IPS-11a (cell line): Measurements from ENCODE around the gene ODR4.
"Not testable (repeated sequence)": the region's sequence is repeated elsewhere in the genome, so short reads cannot be mapped to it uniquely, and the experiment has no call there.

Experiments used
- H3K4me3 ChIP-seq: one replicate; pipeline ENCODE4 v1.5.1; 2013; ENCODE audit warnings: low read depth, low read length, control low read depth

Gene ODR4

DNA sequence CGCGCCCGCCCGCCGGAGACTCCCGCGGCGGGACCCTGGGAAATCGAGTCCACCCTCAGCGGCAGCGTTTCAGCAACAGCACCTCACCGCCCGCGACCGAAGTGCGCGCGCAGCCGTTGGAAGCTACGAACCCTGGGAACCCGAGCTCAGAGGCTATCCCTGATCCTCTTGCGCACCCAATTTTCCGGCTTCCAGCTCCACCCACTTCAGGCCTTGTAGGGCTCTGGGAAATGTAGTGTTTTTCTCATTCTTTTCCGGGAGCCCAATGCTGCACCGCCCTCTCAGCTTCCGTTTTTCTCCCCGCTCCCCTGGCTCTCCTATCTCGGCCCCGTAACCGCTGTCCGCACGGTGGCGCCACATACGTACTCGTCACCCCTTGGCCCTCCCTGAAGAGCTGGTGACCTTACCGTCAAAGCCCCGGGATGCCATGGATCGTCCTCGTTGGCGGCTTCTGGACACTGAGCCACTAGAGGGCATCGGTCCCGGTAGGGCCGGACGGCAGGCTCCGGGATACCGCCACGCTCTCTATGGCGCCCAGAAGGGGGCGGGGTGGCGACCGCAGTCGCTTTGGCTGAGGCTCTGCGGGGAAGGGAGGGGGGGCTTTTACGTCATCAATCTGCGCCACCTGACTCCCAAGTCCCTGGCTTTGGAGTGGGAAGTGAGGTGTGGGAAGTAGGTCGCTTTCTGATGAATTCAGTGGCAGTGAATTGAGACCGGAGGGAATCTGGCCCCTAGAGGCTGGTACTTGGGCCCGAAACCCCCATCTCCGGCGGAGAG, at the start of gene ODR4, which contains the start of gene TPR:
ODR4 (plus strand) TSS at position 687 of the 777 bp plus-strand sequence. CDS start 3,948 bp downstream, outside the sequence.
TPR (minus strand) TSS at position 102 of the 777 bp plus-strand sequence. CDS start 225 bp downstream, outside the sequence.
- H3K4me3 ChIP-seq = peak within 1 kb of the TSS; percentile 93

DNA sequence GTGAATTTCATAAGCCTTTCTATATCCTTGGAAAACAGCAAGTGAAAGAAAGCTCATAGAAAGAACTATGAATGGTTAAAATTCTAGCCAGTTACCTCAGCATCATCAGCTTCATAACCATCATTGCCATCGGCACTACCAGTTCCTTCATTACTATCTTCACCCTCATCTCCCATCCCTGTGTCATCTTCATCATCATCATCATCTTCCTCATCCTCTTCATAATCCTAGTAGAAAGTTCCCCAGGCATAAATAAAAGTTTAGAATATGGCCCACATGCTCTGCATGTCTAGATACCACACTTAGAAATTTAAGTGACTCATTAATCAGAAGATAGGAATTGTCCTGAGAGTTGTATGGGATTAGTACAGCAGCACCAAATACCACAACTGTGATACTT, 49.6 kb upstream of the ODR4 start:
- no peak overlapping the region for H3K4me3 ChIP-seq

DNA sequence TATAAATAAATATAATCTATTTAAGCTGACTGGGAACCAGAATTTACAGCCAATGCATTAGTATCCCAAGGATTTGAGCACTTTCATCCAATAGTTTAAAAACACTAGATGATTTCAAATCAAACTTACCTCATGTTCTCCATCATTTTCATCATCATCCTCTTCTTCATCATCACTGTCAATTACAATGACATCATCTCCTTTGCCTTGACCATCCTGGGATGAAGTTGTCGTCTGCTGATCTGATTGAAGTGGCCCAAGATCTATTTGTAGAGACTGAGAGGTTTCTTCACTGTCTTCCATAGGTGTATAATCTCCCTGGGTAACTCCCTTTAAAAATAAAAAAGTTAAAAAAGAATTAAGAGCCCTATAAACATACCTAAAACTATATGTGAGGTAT, 48.3 kb upstream of the ODR4 start:
- H3K4me3 ChIP-seq = no peak overlapping the region

DNA sequence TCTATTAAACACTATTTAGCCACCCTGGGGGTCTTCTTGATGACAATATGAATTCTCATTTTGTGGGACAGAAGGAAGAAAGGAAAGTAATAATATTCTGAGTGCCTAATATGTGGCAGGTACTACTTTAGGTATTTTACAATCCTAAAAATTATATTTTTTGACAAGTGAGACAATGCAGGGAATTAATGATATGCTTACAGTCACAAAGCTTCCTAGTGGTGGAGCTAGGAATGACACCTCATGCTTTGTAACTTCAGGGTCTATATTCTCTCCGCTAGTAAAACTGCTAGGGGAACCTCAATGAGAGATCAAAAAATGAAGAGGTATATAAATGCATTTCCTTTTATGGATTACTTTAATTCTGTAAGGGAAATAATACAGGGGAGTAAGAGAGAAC, 44.9 kb upstream of the ODR4 start:
- H3K4me3 ChIP-seq = no peak overlapping the region

GRCh38 chr1:186337554-186337953, 38.1 kb upstream of the ODR4 start:
- no peak overlapping the region for H3K4me3 ChIP-seq

DNA sequence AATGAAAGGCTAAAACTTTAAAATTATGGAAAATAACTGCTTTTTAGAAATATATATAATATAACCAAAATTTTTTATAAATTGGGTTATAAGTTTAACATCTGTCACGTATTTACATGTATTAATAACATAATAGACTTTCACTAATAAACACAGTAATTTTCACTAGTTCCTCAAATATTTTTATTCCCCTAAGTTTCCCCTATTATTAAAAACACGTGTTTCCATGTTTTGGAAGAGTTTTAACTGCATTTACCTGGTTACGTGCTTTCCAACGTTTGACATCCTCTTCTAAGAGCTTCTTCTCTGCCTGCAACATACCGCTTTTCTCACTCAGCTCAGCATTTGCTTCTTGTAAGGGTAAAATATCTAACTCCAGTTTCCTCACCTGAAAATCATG, 34.9 kb upstream of the ODR4 start:
- no peak overlapping the region for H3K4me3 ChIP-seq

DNA sequence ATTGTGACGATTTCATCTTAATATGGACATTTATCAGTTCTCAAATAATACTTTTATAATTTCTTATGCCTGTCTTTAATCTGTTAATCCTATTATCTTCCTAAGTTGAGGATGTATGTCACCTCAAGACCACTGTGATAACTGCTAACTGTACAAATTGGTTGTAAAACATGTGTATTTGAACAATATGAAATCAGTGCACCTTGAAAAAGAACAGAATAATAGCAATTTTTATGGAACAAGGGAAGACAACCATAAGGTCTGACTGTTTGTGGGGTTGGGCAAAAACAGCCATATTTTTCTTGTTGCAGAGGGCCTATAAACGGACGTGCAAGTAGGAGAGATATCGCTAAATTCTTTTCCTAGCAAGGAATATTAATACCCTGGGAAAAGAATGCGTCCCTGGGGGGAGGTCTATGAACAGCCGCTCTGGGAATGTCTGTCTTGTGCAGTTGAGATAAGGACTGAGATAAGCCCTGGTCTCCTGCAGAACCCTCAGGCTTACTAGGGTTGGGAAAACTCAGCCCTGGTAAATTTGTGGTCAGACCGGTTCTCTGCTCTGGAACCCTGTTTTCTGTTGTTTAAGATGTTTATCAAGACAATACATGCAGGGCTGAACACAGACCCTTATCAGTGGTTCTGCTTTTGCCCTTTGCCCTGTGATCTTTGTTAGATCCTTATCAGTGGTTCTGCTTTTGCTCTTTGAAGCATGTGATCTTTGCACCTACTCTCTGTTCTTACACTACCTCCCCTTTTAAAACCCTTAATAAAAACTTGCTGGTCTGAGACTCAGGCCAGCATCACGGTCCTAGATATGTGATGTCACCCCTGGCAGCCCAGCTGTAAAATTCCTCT, 27.6 kb upstream of the ODR4 start:
- H3K4me3 ChIP-seq = not testable (repeated sequence)

- H3K4me3 ChIP-seq = peak overlapping the region; percentile 93
Observed at GRCh38 chr1:186374303-186375151, 1.1 kb upstream of the ODR4 start.

DNA sequence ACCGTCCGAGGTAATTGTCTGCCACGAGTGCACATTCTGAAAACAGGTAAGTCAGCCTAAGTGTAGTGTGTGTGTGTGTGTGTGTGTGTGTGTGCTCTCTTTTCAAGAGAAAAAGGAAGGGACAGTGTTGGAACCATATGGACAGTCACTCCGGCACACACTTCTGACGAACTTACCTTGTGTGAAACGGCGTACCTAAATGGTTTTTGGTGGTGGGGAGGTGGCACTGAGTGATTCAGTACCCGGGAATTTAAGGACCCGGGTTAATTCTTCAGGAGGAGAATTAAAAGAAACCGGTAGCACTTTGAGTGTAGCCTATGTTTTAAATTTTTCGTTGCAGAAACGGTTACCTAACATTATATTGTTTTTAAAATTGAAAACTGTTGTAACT, 286 bp downstream of the ODR4 start:
- H3K4me3 ChIP-seq = peak overlapping the region; percentile 93

- no peak overlapping the region for H3K4me3 ChIP-seq
Observed at GRCh38 chr1:186386725-186387383, 11.2 kb downstream of the ODR4 start.

DNA sequence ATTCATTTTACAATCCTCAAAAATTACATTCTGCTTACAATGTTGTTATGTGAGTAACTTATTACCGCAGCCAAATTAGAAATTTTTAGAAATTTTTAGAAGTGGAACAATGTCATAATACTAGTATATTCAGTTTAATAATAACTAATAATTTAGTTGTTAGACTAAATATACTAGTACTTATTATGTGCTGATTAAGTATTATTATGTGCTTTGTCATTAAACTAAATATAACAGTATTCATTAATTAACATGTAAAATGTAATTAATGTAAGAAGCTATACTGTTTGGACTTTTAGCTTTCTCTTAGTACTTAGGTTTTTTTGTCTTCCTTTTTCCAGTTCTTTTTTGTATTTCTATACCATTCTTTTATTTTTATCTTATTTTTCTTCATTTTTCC, 15.3 kb downstream of the ODR4 start:
- H3K4me3 ChIP-seq = no peak overlapping the region

DNA sequence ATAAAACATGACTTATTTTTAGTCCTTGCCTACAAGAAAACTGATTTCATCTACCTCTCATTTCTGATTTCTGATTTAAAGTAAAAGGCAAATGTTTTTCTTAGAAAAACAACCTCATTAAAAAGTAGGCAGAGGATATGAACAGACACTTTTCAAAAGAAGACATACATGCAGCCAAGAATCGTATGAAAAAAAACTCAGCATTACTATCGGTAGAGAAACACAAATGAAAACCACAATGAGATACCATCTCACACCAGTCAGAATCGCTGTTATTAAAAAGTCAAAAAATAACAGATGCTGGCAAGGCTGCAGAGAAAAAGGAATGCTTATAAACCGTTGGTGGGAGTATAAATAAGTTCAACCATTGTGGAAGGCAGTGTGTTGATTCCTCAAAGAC, 16.2 kb downstream of the ODR4 start:
- H3K4me3 ChIP-seq = no peak overlapping the region

- not testable (repeated sequence) for H3K4me3 ChIP-seq
Observed at GRCh38 chr1:186392711-186393110, 17.1 kb downstream of the ODR4 start.

DNA sequence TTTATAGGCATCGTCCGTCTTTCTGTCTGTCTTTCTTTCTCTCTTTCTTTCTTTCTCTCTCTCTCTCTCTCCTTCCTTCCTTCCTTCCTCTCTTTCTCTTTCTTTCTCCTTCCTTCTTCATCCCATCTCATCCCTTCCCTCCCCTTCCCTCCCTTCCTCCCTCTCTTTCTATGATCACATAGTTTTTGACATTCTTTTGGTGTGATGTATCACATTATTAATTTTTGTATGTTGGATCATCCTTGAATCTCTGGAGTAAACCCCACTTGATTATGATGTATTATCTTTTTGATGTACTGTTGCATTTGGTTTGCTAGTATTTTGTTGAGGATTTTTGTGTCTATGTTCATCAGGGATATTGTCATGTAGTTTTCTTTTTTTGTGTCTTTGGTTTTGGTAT, 25.8 kb downstream of the ODR4 start:
- not testable (repeated sequence) for H3K4me3 ChIP-seq

- no peak overlapping the region for H3K4me3 ChIP-seq
Observed at GRCh38 chr1:186403632-186404031, 28.0 kb downstream of the ODR4 start.

DNA sequence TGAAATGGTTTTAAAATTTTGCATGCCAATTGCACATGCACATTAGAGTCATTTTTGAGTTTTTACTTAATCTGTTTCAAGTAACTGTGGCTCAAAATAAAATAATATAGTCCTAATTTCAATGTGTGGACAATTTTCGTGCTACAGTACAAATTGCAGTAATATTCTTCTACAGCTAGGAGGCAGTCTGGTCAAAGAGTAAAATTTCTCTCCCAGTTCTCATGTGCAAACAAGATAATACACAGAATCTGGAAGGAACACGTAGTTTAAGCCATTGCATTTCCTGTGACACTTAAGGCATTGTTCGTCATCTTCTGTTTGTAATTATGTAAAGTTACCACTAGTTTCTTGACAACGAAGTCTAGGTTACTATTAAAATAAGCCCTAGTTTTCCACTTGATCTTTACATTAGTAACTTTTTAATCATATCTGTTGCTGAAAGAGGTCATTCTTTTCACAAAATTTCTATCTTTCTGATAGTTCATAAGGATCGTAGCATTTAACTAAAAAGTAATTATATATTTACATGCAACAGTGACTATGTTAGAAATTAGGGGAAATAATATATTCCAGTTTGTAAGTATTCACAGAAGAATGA, 28.9 kb downstream of the ODR4 start:
- H3K4me3 ChIP-seq = no peak overlapping the region

GRCh38 chr1:186409091-186409490, 33.5 kb downstream of the ODR4 start:
- no peak overlapping the region for H3K4me3 ChIP-seq

- no peak overlapping the region for H3K4me3 ChIP-seq
Observed at GRCh38 chr1:186413319-186413718, 37.7 kb downstream of the ODR4 start.

- H3K4me3 ChIP-seq = no peak overlapping the region
Observed at GRCh38 chr1:186418503-186418902, 42.9 kb downstream of the ODR4 start.

- no peak overlapping the region for H3K4me3 ChIP-seq
Observed at GRCh38 chr1:186420311-186420710, 44.7 kb downstream of the ODR4 start.
